ENCODE results near the gene ATAD3C. TPM values are rescaled to one million over a fixed set of nuclear protein-coding genes. Genes with fewer than 3 reads are reported as not detected.
"Not testable (repeated sequence)": the region's sequence is repeated elsewhere in the genome, so short reads cannot be mapped to it uniquely, and the experiment has no call there.

Gene ATAD3C
- total and polyA plus RNA-seq, 2 donors (not counting 3 experiments of a cell fraction or from before 2014, with no cell fraction given): 0.01 TPM; not detected in 1

GRCh38 chr1:1490633-1491230 is 41.2 kb downstream of the ATAD3C start:
- H3K27ac ChIP-seq (ENCODE audit: insufficient read depth, low read depth, low read length): no peak overlapping the region
- no peaks in the 10 kb centered on the region for H3K9me1 ChIP-seq (replicated peaks; ENCODE audit: control insufficient read depth, extremely low read depth, insufficient read depth, low read length)
- H3K4me1 ChIP-seq (ENCODE audit: control insufficient read depth, extremely low read depth, insufficient read depth, low read length): no peaks in the 10 kb centered on the region
- no peak overlapping the region for H2AFZ ChIP-seq (ENCODE audit: low read depth, low read length)
- H3K79me2 ChIP-seq (ENCODE audit: control insufficient read depth, insufficient read depth, low read length): no peaks in the 10 kb centered on the region
- H3K4me2 ChIP-seq (ENCODE audit: insufficient read depth, low read length): no peak overlapping the region
- intact Hi-C loops (cut with micrococcal nuclease) (no loop called here), dilution Hi-C loops (cut with MboI; ENCODE audit: extremely low pct_ligation_motif_present, low sequenced_read_pairs) (no loop called here)
- H3K4me3 ChIP-seq (replicated peaks in 1 of 3; ENCODE audit: insufficient read depth in 1 of 3, low read depth in 1 of 3, low read length in 3 of 3): no peak overlapping the region
- H3K9me3 ChIP-seq (replicated peaks; ENCODE audit: control insufficient read depth, insufficient read depth, low read length): no peaks in the 10 kb centered on the region
- H3K27me3 ChIP-seq (ENCODE audit: control insufficient read depth in 2 of 2, insufficient read depth in 2 of 2, low read length in 2 of 2): no peaks in the 10 kb centered on the region
- CTCF ChIA-PET: interaction anchor here (1.3 kb wide), 1 partner anchor 15 kb away, joined by 3 read pairs; no protein-coding TSS in a partner anchor
- no peak overlapping the region for H3K9ac ChIP-seq (replicated peaks; ENCODE audit: extremely low read depth, insufficient read depth, low read length)
- no peaks in the 10 kb centered on the region for H4K20me1 ChIP-seq (replicated peaks; ENCODE audit: control insufficient read depth, extremely low read depth, insufficient read depth, low read length)
- BruUV-seq (replicated peaks): no TSS peak
- TF ChIP-seq POLR2AphosphoS5 (IDR thresholded peaks at IDR 0.05; ENCODE audit: insufficient read depth, low read depth, low read length): no peak
- TF ChIP-seq MYC (IDR thresholded peaks at IDR 0.05; ENCODE audit: low read depth, low read length): no peak
- no peak for TF ChIP-seq CTCF (IDR thresholded peaks at IDR 0.05; ENCODE audit: extremely low read depth in 1 of 2, insufficient read depth in 1 of 2, low read depth in 1 of 2, low read length in 2 of 2)
- TF ChIP-seq POLR2A (IDR thresholded peaks at IDR 0.05; ENCODE audit: low read depth, low read length): no peak
- POLR2A ChIA-PET: no interaction called here
- H3K36me3 ChIP-seq (ENCODE audit: control insufficient read depth in 2 of 2, extremely low read depth in 1 of 2, insufficient read depth in 2 of 2, low read length in 2 of 2): peaks cover 7 to 24% of the 10 kb centered on the region in 2 experiments
- DNase-seq (ENCODE audit: low read depth, low spot score) (no peak), FAIRE-seq (no peak)

GRCh38 chr1:1491601-1492000 is 42.1 kb downstream of the ATAD3C start:
- no peak overlapping the region for H3K4me2 ChIP-seq (ENCODE audit: insufficient read depth, low read length)
- no peaks in the 10 kb centered on the region for H3K79me2 ChIP-seq (ENCODE audit: control insufficient read depth, insufficient read depth, low read length)
- no peaks in the 10 kb centered on the region for H3K9me1 ChIP-seq (replicated peaks; ENCODE audit: control insufficient read depth, extremely low read depth, insufficient read depth, low read length)
- H3K4me3 ChIP-seq (replicated peaks in 1 of 3; ENCODE audit: insufficient read depth in 1 of 3, low read depth in 1 of 3, low read length in 3 of 3): no peak overlapping the region
- no peak for TF ChIP-seq EZH2 (IDR thresholded peaks at IDR 0.05; ENCODE audit: borderline replicate concordance, low read depth, low read length, severe bottlenecking)
- TF ChIP-seq MAX (IDR thresholded peaks at IDR 0.05; ENCODE audit: insufficient read depth, insufficient read length): no peak
- TF ChIP-seq POLR2A (IDR thresholded peaks at IDR 0.05; ENCODE audit: low read depth, low read length): no peak
- no peaks in the 10 kb centered on the region for H4K20me1 ChIP-seq (replicated peaks; ENCODE audit: control insufficient read depth, extremely low read depth, insufficient read depth, low read length)
- dilution Hi-C loops (cut with MboI; ENCODE audit: extremely low pct_ligation_motif_present, low sequenced_read_pairs) (no loop called here), intact Hi-C loops (cut with micrococcal nuclease) (no loop called here)
- DNase-seq (ENCODE audit: low read depth, low spot score) (no peak), FAIRE-seq (no peak)
- no peaks in the 10 kb centered on the region for H3K27me3 ChIP-seq (ENCODE audit: control insufficient read depth in 2 of 2, insufficient read depth in 2 of 2, low read length in 2 of 2)
- H3K27ac ChIP-seq (ENCODE audit: insufficient read depth, low read depth, low read length): no peak overlapping the region
- no peaks in the 10 kb centered on the region for H3K4me1 ChIP-seq (ENCODE audit: control insufficient read depth, extremely low read depth, insufficient read depth, low read length)
- no peaks in the 10 kb centered on the region for H3K9me3 ChIP-seq (replicated peaks; ENCODE audit: control insufficient read depth, insufficient read depth, low read length)
- no TSS peak for BruUV-seq (replicated peaks)
- H3K9ac ChIP-seq (replicated peaks; ENCODE audit: extremely low read depth, insufficient read depth, low read length): no peak overlapping the region
- peaks cover 7 to 20% of the 10 kb centered on the region in 2 experiments for H3K36me3 ChIP-seq (ENCODE audit: control insufficient read depth in 2 of 2, extremely low read depth in 1 of 2, insufficient read depth in 2 of 2, low read length in 2 of 2)
- ChIA-PET CTCF (interaction anchor here (1.3 kb wide), 1 partner anchor 14 kb away, joined by 3 read pairs; no protein-coding TSS in a partner anchor), POLR2A (no interaction called here)
- no peak overlapping the region for H2AFZ ChIP-seq (ENCODE audit: low read depth, low read length)

GRCh38 chr1:1494311-1494710 is 44.8 kb downstream of the ATAD3C start:
- POLR2A ChIA-PET; H3K27ac ChIP-seq (ENCODE audit: insufficient read depth, low read depth, low read length); H3K9me3 ChIP-seq (replicated peaks; ENCODE audit: control insufficient read depth, insufficient read depth, low read length); H3K9me1 ChIP-seq (replicated peaks; ENCODE audit: control insufficient read depth, extremely low read depth, insufficient read depth, low read length); H2AFZ ChIP-seq (ENCODE audit: low read depth, low read length); H3K4me1 ChIP-seq (ENCODE audit: control insufficient read depth, extremely low read depth, insufficient read depth, low read length); H3K9ac ChIP-seq (replicated peaks; ENCODE audit: extremely low read depth, insufficient read depth, low read length); H3K27me3 ChIP-seq (ENCODE audit: control insufficient read depth in 2 of 2, insufficient read depth in 2 of 2, low read length in 2 of 2); H4K20me1 ChIP-seq (replicated peaks; ENCODE audit: control insufficient read depth, extremely low read depth, insufficient read depth, low read length); H3K79me2 ChIP-seq (ENCODE audit: control insufficient read depth, insufficient read depth, low read length); FAIRE-seq; BruUV-seq (replicated peaks); DNase-seq (ENCODE audit: low read depth, low spot score); intact Hi-C loops (cut with micrococcal nuclease); dilution Hi-C loops (cut with MboI; ENCODE audit: extremely low pct_ligation_motif_present, low sequenced_read_pairs); H3K4me3 ChIP-seq (replicated peaks in 1 of 3; ENCODE audit: insufficient read depth in 1 of 3, low read depth in 1 of 3, low read length in 3 of 3); H3K4me2 ChIP-seq (ENCODE audit: insufficient read depth, low read length); CTCF ChIA-PET: not testable (repeated sequence)
- peaks cover 4 to 14% of the 10 kb centered on the region in 2 experiments for H3K36me3 ChIP-seq (ENCODE audit: control insufficient read depth in 2 of 2, extremely low read depth in 1 of 2, insufficient read depth in 2 of 2, low read length in 2 of 2)

Measured in endothelial cell of umbilical vein (primary cell).